GM19351 (cell line): ENCODE data around the gene ASXL1.
"Not testable (repeated sequence)": the region's sequence is repeated elsewhere in the genome, so short reads cannot be mapped to it uniquely, and the experiment has no call there.

ENCODE experiments used
- ATAC-seq: cut with Tn5 transposase; IDR thresholded peaks from one replicate; pipeline ENCODE4 v1.9.1; 2021; ENCODE audit warnings: mild to moderate bottlenecking, moderate library complexity; ENCODE audit not compliant: unreplicated experiment

ASXL1 gene

DNA sequence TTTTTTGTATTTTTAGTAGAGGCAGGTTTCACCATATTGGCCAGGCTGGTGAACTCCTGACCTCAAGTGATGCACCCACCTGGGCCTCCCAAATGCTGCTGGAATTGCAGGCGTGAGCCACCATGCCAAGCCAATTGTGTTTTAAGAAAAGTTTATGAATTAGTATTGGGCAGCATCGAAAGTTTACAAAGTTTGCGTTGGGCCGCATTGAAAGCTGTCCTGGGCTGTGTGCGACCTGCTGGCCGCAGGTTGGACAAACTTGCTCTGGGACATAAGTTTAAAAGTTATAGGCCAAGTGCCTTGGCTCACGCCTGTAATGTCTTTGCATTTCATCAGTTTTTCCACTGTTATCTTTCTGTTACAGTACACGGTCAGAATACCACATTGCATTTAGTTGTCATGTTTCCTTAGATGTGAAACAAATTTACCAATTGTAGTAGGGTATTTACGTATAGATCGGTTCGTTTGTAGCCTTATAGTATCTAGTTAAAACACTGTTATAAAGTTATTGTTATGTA lies 39.5 kb downstream of the ASXL1 start:
- ATAC-seq, result no peak

- ATAC-seq, result no peak
These were observed 42.3 kb downstream of the ASXL1 start for GRCh38 chr20:32400476-32400875.

GRCh38 chr20:32404017-32404416 lies 45.9 kb downstream of the ASXL1 start:
- no peak for ATAC-seq

DNA sequence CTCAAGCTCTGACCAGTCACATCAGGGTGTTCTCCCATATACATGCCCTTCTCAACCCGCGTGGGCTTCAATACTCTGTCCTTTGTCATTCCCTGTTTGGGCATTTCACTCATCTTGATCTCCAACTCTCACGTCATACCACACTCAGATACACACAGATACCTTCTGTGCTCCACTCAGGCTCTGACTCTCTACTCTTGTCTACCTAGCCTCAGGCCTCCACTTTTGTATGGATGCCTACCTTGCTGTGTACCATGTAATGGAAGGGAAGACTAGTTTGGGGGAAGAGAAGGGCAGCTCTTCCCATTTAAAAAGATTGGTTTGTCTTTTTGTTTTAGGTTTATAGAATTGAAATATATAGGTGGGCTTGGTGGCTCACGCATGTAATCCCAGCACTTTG lies 48.6 kb downstream of the ASXL1 start:
- ATAC-seq, result no peak

DNA sequence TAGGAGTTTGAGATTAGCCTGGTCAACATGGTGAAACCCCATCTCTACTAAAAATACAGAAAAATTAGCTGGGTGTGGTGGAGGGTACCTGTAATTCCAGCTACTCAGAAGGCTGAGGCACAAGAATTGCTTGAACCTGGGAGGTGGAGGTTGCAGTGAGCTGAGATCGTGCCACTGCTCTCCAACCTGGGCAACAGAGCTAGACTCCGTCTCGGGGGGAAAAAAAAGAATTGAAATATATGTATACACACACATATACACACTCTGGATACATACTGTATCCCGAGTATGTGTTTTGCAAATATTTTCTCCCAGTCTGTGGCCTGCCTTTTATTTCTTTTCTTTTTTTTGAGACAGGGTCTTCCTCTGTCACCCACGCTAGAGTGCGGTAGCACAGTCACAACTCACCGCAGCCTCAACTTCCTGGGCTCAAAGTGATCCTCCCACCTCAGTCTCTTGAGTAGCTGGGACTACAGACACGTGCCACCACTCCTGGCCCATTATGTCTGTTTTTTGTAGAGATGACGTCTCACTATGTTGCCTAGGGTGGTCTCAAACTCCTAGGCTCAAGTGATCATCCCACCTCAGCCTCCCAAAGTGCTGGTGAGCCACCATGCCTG lies 49.1 kb downstream of the ASXL1 start:
- ATAC-seq, result not testable (repeated sequence)

- no peak for ATAC-seq
These were observed 54.0 kb downstream of the ASXL1 start for GRCh38 chr20:32411955-32412706.

GRCh38 chr20:32415494-32415893 lies 57.4 kb downstream of the ASXL1 start:
- no peak for ATAC-seq

GRCh38 chr20:32416206-32416605 lies 58.1 kb downstream of the ASXL1 start:
- ATAC-seq, result no peak

DNA sequence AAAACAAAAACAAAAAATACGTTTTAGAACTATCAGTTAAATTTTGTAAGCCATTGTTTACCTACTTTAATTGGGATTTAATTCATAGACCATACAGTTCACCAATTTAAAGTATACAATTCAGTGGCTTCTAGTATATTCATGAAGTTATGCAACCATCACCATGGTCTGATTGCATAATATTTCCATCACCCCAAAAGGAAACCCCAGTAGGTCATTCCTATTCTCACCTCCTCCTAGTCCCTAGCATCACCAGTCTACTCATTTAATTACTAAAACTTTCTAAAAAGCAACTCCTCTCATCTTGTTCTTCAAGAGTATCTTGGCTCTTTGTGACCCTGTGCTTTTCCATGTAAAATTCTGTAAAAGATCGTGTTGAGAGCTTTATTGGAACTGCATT lies 60.2 kb downstream of the ASXL1 start:
- no peak for ATAC-seq

- no peak for ATAC-seq
These were observed 63.2 kb downstream of the ASXL1 start for GRCh38 chr20:32421290-32421689.

GRCh38 chr20:32427996-32428395 lies 69.9 kb downstream of the ASXL1 start:
- no peak for ATAC-seq

DNA sequence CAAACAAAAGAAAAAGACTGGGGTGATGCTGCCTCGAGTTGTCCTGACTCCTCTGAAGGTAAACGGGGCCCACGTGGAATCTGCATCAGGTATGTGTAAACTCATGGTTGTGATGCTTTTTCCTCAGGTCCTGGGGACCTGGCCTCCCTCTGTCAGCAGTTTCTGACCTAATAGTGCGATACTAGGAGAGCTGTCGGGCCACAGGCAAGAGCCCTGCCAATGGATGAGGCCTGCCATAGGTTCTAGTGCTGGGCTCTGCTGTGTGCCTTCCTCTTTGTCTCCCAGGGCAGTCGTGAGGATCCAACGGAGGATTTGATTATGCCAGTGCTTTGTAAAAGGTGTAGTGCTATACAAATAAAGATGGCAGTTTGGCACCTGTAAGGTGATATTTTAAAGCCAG lies 71.2 kb downstream of the ASXL1 start:
- ATAC-seq, result no peak

- ATAC-seq, result no peak
These were observed 71.7 kb downstream of the ASXL1 start for GRCh38 chr20:32429745-32430360.

DNA sequence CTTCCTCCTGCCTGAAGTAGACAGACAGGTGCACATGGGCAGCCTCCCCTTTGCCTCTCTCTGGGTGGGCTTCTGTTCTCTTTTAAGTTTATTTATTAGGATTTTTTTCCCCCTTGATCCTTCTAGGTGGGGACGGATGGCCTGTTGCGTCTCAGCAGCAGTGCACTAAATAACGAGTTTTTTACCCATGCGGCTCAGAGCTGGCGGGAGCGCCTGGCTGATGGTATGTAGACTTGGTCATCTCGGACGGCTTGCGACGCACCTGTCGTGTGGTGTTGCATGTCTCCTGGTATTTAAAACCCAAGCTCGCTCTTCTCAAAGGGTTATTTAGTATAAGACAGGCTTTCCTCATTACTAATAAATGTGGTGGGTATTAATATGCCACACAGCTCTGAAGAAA lies 73.3 kb downstream of the ASXL1 start:
- ATAC-seq, result no peak

DNA sequence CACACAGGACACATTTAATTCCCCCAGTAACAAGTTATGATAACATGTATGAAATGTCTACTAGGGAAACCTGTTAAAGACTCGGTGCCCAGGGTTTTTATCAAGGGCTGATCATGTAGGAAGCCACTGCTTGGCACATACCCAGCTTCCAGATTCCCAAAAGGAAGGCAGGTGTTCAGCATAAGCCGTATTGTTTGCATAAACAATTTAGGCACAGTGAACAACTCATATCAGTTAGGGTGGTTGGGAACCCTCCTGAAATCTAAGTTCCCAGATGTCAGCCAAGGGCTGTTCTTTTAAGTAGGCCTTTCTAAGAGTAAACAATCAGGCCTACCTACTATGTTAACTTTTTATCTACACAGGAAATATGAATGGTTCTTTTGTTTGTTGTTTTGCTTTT lies 74.1 kb downstream of the ASXL1 start:
- ATAC-seq, result no peak

DNA sequence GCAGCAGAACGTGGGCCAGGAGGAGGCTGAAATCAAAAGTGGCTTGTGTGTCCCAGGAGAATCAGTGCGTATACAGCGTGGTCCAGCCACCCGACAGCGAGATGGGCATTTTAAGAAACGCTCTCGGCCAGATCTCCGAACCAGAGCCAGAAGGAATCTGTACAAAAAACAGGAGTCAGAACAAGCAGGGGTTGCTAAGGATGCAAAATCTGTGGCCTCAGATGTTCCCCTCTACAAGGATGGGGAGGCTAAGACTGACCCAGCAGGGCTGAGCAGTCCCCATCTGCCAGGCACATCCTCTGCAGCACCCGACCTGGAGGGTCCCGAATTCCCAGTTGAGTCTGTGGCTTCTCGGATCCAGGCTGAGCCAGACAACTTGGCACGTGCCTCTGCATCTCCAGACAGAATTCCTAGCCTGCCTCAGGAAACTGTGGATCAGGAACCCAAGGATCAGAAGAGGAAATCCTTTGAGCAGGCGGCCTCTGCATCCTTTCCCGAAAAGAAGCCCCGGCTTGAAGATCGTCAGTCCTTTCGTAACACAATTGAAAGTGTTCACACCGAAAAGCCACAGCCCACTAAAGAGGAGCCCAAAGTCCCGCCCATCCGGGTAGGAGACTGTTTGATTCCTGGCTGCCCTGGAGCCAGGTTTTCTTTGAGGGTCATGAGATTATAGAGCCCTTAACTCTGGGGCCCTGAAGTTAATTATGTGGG lies 75.3 kb downstream of the ASXL1 start:
- ATAC-seq, result no peak

DNA sequence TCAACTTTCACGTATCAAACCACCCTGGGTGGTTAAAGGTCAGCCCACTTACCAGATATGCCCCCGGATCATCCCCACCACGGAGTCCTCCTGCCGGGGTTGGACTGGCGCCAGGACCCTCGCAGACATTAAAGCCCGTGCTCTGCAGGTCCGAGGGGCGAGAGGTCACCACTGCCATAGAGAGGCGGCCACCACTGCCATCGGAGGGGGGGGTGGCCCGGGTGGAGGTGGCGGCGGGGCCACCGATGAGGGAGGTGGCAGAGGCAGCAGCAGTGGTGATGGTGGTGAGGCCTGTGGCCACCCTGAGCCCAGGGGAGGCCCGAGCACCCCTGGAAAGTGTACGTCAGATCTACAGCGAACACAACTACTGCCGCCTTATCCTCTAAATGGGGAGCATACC lies 76.3 kb downstream of the ASXL1 start:
- ATAC-seq, result no peak

GRCh38 chr20:32435449-32436107 lies 77.4 kb downstream of the ASXL1 start:
- no peak for ATAC-seq

GRCh38 chr20:32436142-32436861 lies 78.2 kb downstream of the ASXL1 start:
- no peak for ATAC-seq

DNA sequence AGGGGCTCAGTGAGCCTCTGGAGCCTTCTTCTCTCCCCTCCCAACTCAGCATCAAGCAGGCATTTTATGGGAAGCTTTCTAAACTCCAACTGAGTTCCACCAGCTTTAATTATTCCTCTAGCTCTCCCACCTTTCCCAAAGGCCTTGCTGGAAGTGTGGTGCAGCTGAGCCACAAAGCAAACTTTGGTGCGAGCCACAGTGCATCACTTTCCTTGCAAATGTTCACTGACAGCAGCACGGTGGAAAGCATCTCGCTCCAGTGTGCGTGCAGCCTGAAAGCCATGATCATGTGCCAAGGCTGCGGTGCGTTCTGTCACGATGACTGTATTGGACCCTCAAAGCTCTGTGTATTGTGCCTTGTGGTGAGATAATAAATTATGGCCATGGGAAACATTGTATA lies 78.8 kb downstream of the ASXL1 start:
- no peak for ATAC-seq
